ENCODE data around the gene TOM1.

DNA sequence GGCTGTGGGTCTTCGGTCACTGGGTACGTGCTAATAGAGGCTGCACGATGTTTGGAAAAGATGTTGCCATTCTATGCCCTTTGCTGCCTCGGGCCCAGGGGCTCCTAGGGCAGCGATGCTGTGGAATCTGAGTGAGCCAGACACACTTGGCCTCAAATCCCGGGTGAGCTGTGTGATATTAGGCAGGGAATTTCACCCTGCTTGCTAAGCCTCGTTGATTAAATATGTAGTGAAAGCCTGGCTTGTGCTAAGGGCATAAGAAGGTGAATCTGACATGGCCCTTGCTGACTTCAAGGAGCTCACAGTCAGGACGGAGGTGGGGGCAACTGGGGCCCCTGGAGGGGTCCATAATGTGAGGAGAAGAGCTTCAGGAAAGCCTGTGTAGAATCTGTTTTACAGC lies 75.8 kb downstream of the TOM1 start:
- TF ChIP-seq CTCF (IDR thresholded peaks at IDR 0.05; ENCODE audit: insufficient read depth, low read length) = no peak
- TF ChIP-seq REST (IDR thresholded peaks at IDR 0.05; ENCODE audit: insufficient replicate concordance, low read depth) = no peak
- TF ChIP-seq POLR2AphosphoS5 (IDR thresholded peaks at IDR 0.05; ENCODE audit: low read depth) = no peak
